Activated naive CD4-positive, alpha-beta T cell treated with anti-CD3 and anti-CD28 coated beads, Interleukin-2, amount 50 U/mL, for 72 hours (primary cell): ENCODE measurements around the gene MXRA7. TPM values are rescaled to one million over a fixed set of nuclear protein-coding genes. Genes with fewer than 3 reads are reported as not detected.

ENCODE experiments used
- ATAC-seq, 2 donors: fragments of 150-1000 bp; cut with Tn5 transposase; 2 replicates each; pipeline ENCODE4 v1.10.0; 2021; ENCODE audit warnings: mild to moderate bottlenecking in 2 of 2, moderate library complexity in 2 of 2
- DNase-seq, 2 donors: peaks; one replicate each; pipeline ENCODE4 v3.0.0; 2021 to 2022; ENCODE audit warnings: low spot score in 2 of 2
- H3K27ac Mint-ChIP-seq, 2 donors: one replicate each; pipeline ENCODE4 v1.8.0; 2022; ENCODE audit warnings: mild to moderate bottlenecking in 2 of 2, mixed read lengths in 2 of 2
- H3K36me3 Mint-ChIP-seq, 2 donors: one replicate each; pipeline ENCODE4 v1.8.0; 2022; ENCODE audit warnings: mixed read lengths in 2 of 2
- H3K9me3 Mint-ChIP-seq, 2 donors: one replicate each; pipeline ENCODE4 v1.8.0; 2022; ENCODE audit warnings: mixed read lengths in 2 of 2
- total RNA-seq, 2 donors: library from RNA; stranded (reverse); gene quantifications; one replicate each; pipeline ENCODE4 v1.2.3, GENCODE V29; 2022

The MXRA7 gene
- total RNA-seq, 2 donors from 2014 or later, result 4.8 to 9.1 TPM

GRCh38 chr17:76635039-76635438 lies 75.7 kb downstream of the MXRA7 start:
- DNase-seq (no peak), ATAC-seq (no peak)
- no peaks in the 10 kb centered on the region for H3K36me3 Mint-ChIP-seq
- no peaks in the 10 kb centered on the region for H3K9me3 Mint-ChIP-seq
- H3K27ac Mint-ChIP-seq, result no peak overlapping the region

GRCh38 chr17:76633628-76634328 lies 77.0 kb downstream of the MXRA7 start:
- ATAC-seq (no peak), DNase-seq (no peak)
- no peaks in the 10 kb centered on the region for H3K36me3 Mint-ChIP-seq
- H3K9me3 Mint-ChIP-seq, result no peaks in the 10 kb centered on the region
- no peak overlapping the region for H3K27ac Mint-ChIP-seq

GRCh38 chr17:76631821-76632565 lies 78.8 kb downstream of the MXRA7 start:
- ATAC-seq (peak in 1 of 2 donors; percentile 86), DNase-seq (no peak)
- H3K36me3 Mint-ChIP-seq, result no peaks in the 10 kb centered on the region
- H3K9me3 Mint-ChIP-seq, result no peaks in the 10 kb centered on the region
- no peak overlapping the region for H3K27ac Mint-ChIP-seq

- no peak for DNase-seq
- no peak for ATAC-seq
- Mint-ChIP-seq H3K27ac (no peak overlapping the region), H3K9me3 (no peaks in the 10 kb centered on the region), H3K36me3 (no peaks in the 10 kb centered on the region)
These were observed 80.6 kb downstream of the MXRA7 start for GRCh38 chr17:76630151-76630550.

Other genes starting within 250 kb of the MXRA7 start
- not detected for gene AANAT, start 243.4 kb downstream of the MXRA7 start, total RNA-seq
- 10 to 100 TPM; 30.4 to 43.1 TPM for gene RHBDF2, start 209.5 kb downstream of the MXRA7 start, total RNA-seq
- not detected for gene CYGB, start 173.3 kb downstream of the MXRA7 start, total RNA-seq
- not detected for gene PRCD, start 170.9 kb downstream of the MXRA7 start, total RNA-seq
- not detected for gene ST6GALNAC2, start 125.1 kb downstream of the MXRA7 start, total RNA-seq
- gene ST6GALNAC1, start 67.2 kb downstream of the MXRA7 start, total RNA-seq, result 1 to 10 TPM; 1.0 to 3.0 TPM
- 10 to 100 TPM; 82.3 to 91.0 TPM for gene JMJD6, start 15.6 kb upstream of the MXRA7 start, total RNA-seq
- gene METTL23, start 15.9 kb upstream of the MXRA7 start, total RNA-seq, result 10 to 100 TPM; 13.9 to 30.0 TPM
- 100 to 1,000 TPM; 242 to 351 TPM for gene SRSF2, start 26.4 kb upstream of the MXRA7 start, total RNA-seq
- 10 to 100 TPM; 23.2 to 24.1 TPM for gene MFSD11, start 27.2 kb upstream of the MXRA7 start, total RNA-seq
- gene MGAT5B, start 157.4 kb upstream of the MXRA7 start, total RNA-seq, result under 1 TPM in 1 of 2 donors, not detected in 1; 0.77 TPM